GM12892 (cell line): Measurements from ENCODE around the gene CARD9.

Experiments used
- DNase-seq: peaks from one replicate; pipeline ENCODE4 v3.0.0; 2011; ENCODE audit not compliant: insufficient read length
- FAIRE-seq: peaks from 2 replicates; lab custom pipeline; 2011; peaks lifted over from hg19 to GRCh38; lab: Jason Lieb, UNC
- POLR2A ChIP-seq: IDR thresholded peaks from 2 replicates; pipeline ENCODE4 v1.6.1; 2011; ENCODE audit warnings: low read depth, low read length, control low read depth
- POLR2AphosphoS5 ChIP-seq: IDR thresholded peaks from 2 replicates; pipeline ENCODE4 v1.6.1; 2011; ENCODE audit warnings: low read depth, low read length, control low read depth
- TAF1 ChIP-seq: IDR thresholded peaks from 2 replicates; pipeline ENCODE4 v1.6.1; 2011; ENCODE audit warnings: low read depth, mild to moderate bottlenecking, control low read depth, low read length, borderline replicate concordance

CARD9 gene

GRCh38 chr9:136340356-136341041 lies 33.0 kb downstream of the CARD9 start:
- FAIRE-seq (no peak), DNase-seq (no peak)
- no peak for TF ChIP-seq POLR2AphosphoS5
- no peak for TF ChIP-seq TAF1
- no peak for TF ChIP-seq POLR2A

- no peak for TF ChIP-seq TAF1
- TF ChIP-seq POLR2AphosphoS5, result no peak
- TF ChIP-seq POLR2A, result no peak
- no peak for FAIRE-seq
- DNase-seq, result no peak
Observed at GRCh38 chr9:136339958-136340310, 33.5 kb downstream of the CARD9 start.

DNA sequence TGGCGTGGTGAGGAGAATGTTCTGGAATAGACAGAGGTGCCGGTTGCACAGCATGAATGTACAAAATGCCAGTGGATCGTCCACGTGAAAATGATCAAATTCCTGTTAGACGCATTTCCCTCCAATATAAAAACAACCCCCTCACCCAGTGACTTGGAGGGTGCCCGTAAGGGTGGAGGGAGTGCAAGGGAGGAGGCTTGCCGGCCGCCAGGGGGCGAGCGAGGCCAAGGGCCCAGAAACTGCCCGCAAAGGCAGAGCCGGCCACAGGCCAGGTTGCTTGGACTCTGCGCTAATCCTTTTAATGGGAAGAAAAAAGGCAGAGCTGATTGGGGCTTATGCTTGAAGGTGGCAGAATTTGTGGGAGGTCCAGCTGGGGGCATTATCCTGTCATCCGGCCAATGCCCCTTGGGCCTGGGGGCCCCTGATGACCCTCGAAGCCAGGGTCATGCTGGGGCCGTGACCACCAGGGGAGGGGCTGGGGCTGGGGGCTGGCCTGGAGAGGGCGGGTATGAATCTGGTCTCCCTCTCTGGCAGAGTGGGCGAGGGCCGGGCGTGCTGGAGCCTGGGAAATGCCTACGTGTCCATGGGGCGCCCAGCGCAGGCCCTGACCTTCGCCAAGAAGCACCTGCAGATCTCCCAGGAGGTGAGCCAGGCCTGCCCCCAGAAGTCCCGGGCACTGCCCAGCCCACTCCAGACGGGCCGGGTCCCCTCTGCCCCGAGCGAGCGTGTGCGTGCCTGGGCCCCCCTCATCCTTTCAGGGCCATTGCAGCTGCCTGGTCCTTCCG lies 34.1 kb downstream of the CARD9 start:
- DNase-seq (peak; percentile 80), FAIRE-seq (peak; percentile 85)
- no peak for TF ChIP-seq POLR2A
- TF ChIP-seq POLR2AphosphoS5, result no peak
- no peak for TF ChIP-seq TAF1

DNA sequence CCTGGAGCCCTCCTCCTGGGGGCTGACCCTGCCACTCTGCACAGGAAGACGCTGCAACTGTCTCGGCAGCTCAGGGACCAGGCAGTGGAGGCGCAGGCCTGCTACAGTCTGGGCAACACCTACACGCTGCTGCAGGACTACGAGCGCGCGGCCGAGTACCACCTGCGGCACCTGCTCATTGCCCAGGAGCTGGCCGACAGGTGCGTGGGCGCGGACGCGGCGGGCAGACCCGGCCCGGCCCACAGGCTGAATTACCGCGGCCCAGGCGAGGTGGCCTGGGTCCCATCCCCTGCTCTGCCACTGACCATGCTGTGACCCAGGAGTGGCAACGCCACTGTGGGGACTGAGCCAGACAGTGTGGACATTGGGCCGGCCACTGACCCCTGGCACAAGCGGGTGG lies 35.0 kb downstream of the CARD9 start:
- TF ChIP-seq POLR2A, result no peak
- TF ChIP-seq TAF1, result no peak
- TF ChIP-seq POLR2AphosphoS5, result no peak
- no peak for FAIRE-seq
- no peak for DNase-seq

- no peak for DNase-seq
- no peak for FAIRE-seq
- TF ChIP-seq TAF1 (no peak), POLR2AphosphoS5 (no peak), POLR2A (no peak)
Observed at GRCh38 chr9:136337416-136338395, 35.8 kb downstream of the CARD9 start.

- FAIRE-seq (no peak), DNase-seq (no peak)
- TF ChIP-seq POLR2A, result no peak
Observed at GRCh38 chr9:136336881-136337280, 36.6 kb downstream of the CARD9 start.

GRCh38 chr9:136336156-136336870 lies 37.2 kb downstream of the CARD9 start:
- DNase-seq, result no peak
- TF ChIP-seq POLR2A (no peak), TAF1 (no peak), POLR2AphosphoS5 (no peak)
- FAIRE-seq, result no peak

DNA sequence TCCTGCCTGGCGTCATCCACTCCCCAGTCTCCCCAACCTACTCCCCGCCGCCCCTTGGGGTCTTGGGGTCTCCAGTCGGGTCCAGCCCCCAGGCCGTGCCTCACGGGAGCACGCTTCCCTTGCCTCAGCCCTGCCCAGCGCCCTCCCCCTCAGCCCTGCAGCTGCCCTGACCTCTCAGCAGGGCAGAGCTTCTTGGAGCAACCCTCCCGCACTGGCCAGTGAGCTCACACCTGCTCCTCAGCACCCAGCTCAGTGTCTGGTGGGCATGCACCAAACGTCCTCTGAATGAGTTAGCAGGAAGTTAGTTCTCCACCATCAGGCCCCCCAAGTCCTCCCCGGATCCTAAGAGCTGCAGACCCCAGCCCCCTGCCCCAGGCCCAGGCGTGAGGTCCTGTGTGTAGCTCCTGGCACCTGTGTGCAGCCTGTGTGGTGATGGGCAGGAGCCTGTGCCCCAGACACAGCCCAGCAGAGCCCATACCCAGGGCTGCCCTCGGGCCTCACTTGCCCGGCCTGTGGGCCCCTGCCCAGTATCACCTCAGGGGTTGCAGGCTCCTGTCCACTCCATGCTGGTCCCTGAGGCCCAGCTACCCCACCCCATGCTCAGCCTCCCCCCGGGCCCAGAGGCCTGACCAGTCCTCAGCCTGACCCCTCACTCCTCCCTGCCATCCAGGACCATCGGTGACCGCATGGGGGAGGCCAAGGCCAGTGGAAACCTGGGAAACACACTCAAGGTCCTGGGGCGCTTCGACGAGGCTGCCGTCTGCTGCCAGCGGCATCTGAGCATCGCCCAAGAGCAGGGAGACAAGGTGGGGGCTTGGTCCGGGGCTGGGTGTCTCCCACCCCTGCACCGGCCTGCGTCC lies 37.9 kb downstream of the CARD9 start:
- no peak for TF ChIP-seq TAF1
- no peak for TF ChIP-seq POLR2A
- TF ChIP-seq POLR2AphosphoS5, result no peak
- FAIRE-seq (no peak), DNase-seq (no peak)

DNA sequence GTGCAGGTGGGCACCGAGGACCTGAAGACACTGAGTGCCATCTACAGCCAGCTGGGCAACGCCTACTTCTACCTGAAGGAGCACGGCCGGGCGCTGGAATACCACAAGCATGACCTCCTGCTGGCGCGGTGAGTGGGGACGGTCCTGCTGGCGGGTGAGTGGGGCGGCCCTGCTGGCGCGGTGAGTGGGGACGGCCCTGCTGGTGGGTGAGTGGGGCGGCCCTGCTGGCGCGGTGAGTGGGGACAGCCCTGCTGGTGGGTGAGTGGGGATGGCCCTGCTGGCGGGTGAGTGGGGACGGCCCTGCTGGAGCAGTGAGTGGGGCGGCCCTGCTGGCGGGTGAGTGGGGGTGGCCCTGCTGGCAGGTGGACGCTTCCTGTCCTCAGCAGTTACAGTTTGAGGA lies 38.9 kb downstream of the CARD9 start:
- FAIRE-seq (no peak), DNase-seq (no peak)
- no peak for TF ChIP-seq POLR2A
- no peak for TF ChIP-seq TAF1
- TF ChIP-seq POLR2AphosphoS5, result no peak

GRCh38 chr9:136333486-136333885 lies 40.0 kb downstream of the CARD9 start:
- TF ChIP-seq POLR2A (no peak), POLR2AphosphoS5 (no peak), TAF1 (no peak)
- DNase-seq (no peak), FAIRE-seq (no peak)
